Smooth muscle cell (in vitro differentiated cells): ENCODE data around the gene KDM6A. TPM values are rescaled to one million over a fixed set of nuclear protein-coding genes. Genes with fewer than 3 reads are reported as not detected.
A peak's percentile ranks its signal among the peaks of the same experiment; 100 is the strongest.

Experiments used
- DNase-seq: peaks from one replicate; lab custom pipeline; 2025; ENCODE audit not compliant: unreplicated experiment; lab: John Stamatoyannopoulos, UW
- H2AFZ ChIP-seq: fragments of 200-600 bp; sonication (generic); 2 replicates; pipeline ENCODE4 v1.6.0; 2016; ENCODE audit warnings: antibody characterized with exemption, low read depth, mild to moderate bottlenecking
- H3F3A ChIP-seq: fragments of 200-600 bp; sonication (generic); 2 replicates; pipeline ENCODE4 v1.6.0; 2017; ENCODE audit warnings: antibody characterized with exemption, low read depth
- H3K27ac ChIP-seq: fragments of 200-600 bp; sonication (generic); 2 replicates; pipeline ENCODE4 v1.5.1; 2016; ENCODE audit warnings: low read depth, mild to moderate bottlenecking
- H3K27me3 ChIP-seq: fragments of 200-600 bp; sonication (generic); 2 replicates; pipeline ENCODE4 v1.6.1; 2016; ENCODE audit warnings: low read depth, mild to moderate bottlenecking
- H3K36me3 ChIP-seq: fragments of 200-600 bp; sonication (generic); 2 replicates; pipeline ENCODE4 v1.5.1; 2016; ENCODE audit warnings: low read depth
- H3K4me1 ChIP-seq: fragments of 200-600 bp; sonication (generic); 2 replicates; pipeline ENCODE4 v1.5.1; 2016; ENCODE audit warnings: low read depth
- H3K4me2 ChIP-seq: fragments of 200-600 bp; sonication (generic); 2 replicates; pipeline ENCODE4 v1.6.0; 2016; ENCODE audit warnings: mild to moderate bottlenecking
- H3K4me3 ChIP-seq: fragments of 200-600 bp; sonication (generic); 2 replicates; pipeline ENCODE4 v1.5.1; 2016; ENCODE audit warnings: mild to moderate bottlenecking
- H3K79me2 ChIP-seq: fragments of 200-600 bp; sonication (generic); 2 replicates; pipeline ENCODE4 v1.6.0; 2016; ENCODE audit warnings: low read depth, mild to moderate bottlenecking
- H3K9ac ChIP-seq: fragments of 200-600 bp; sonication (generic); 2 replicates; pipeline ENCODE4 v1.6.0; 2016; ENCODE audit warnings: low read depth
- H3K9me3 ChIP-seq: fragments of 200-600 bp; sonication (generic); replicated peaks from 2 replicates; pipeline ENCODE4 v1.5.1; 2016; ENCODE audit warnings: low read depth
- H4K20me1 ChIP-seq: fragments of 200-600 bp; sonication (generic); 2 replicates; pipeline ENCODE4 v1.6.0; 2016; ENCODE audit warnings: low read depth
- CTCF ChIP-seq: fragments of 200-600 bp; sonication (generic); IDR thresholded peaks from 2 replicates; pipeline ENCODE4 v1.5.1; 2017; ENCODE audit warnings: borderline replicate concordance, mild to moderate bottlenecking, antibody characterized with exemption; ENCODE audit not compliant: insufficient read depth, poor library complexity, severe bottlenecking
- WGBS: methylation state at CpG from one replicate; pipeline ENCODE4 v1.1.7; 2016; ENCODE audit warnings: low lambda C conversion rate; 5-methylcytosine and 5-hydroxymethylcytosine counted together
- polyA plus RNA-seq: library from polyadenylated mRNA; unstranded; fragments of >200 nt; fragmentation: Nextera tagmentation; extraction: Ambion mirVana; gene quantifications from 2 replicates; pipeline ENCODE4 v1.2.1, GENCODE V29; 2016
- total RNA-seq: library from RNA; depleted of rRNA; stranded (reverse); fragments of >200 nt; gene quantifications from 2 replicates; pipeline ENCODE4 v1.2.3, GENCODE V29; 2014

The KDM6A gene
- total and polyA plus RNA-seq, 2 experiments from 2014 or later: 9.6 to 28.1 TPM

- H3K4me3 ChIP-seq: no peak overlapping the region
- H3K27ac ChIP-seq: peak overlapping the region; percentile 37
- 46% methylated on average over 3 of the region's 3 CpGs for WGBS
- peaks cover 26% of the 10 kb centered on the region for H4K20me1 ChIP-seq
- H3K4me1 ChIP-seq: no peaks in the 10 kb centered on the region
- no peak overlapping the region for H3K9ac ChIP-seq
- TF ChIP-seq CTCF: no peak
- no peak for DNase-seq
- no peaks in the 10 kb centered on the region for H3K36me3 ChIP-seq
- peaks cover 63% of the 10 kb centered on the region for H3K79me2 ChIP-seq
- H3K27me3 ChIP-seq: no peaks in the 10 kb centered on the region
- no peak overlapping the region for H2AFZ ChIP-seq
- H3K9me3 ChIP-seq: no peaks in the 10 kb centered on the region
- H3F3A ChIP-seq: no peaks in the 10 kb centered on the region
- no peak overlapping the region for H3K4me2 ChIP-seq
Measured at GRCh38 chrX:45009371-45010000, 136.5 kb downstream of the KDM6A start.

GRCh38 chrX:45011131-45011530, 138.1 kb downstream of the KDM6A start:
- Histone ChIP-seq H3K4me1 (no peaks in the 10 kb centered on the region), H3K9ac (no peak overlapping the region), H3K9me3 (peaks cover 3% of the 10 kb centered on the region), H3K27me3 (no peaks in the 10 kb centered on the region), H3K4me3 (no peak overlapping the region), H3K36me3 (no peaks in the 10 kb centered on the region), H3K79me2 (peaks cover 73% of the 10 kb centered on the region), H3K27ac (peak overlapping the region; percentile 37), H4K20me1 (peaks cover 36% of the 10 kb centered on the region), H3K4me2 (no peak overlapping the region), H2AFZ (no peak overlapping the region), H3F3A (no peaks in the 10 kb centered on the region)
- no peak for TF ChIP-seq CTCF
- no peak for DNase-seq

GRCh38 chrX:45011597-45011996, 138.6 kb downstream of the KDM6A start:
- no peak for DNase-seq
- H3F3A ChIP-seq: no peaks in the 10 kb centered on the region
- WGBS: 80% methylated on average over 1 of the region's 1 CpG
- H3K4me2 ChIP-seq: no peak overlapping the region
- H3K4me1 ChIP-seq: no peaks in the 10 kb centered on the region
- TF ChIP-seq CTCF: no peak
- H4K20me1 ChIP-seq: peaks cover 36% of the 10 kb centered on the region
- no peaks in the 10 kb centered on the region for H3K27me3 ChIP-seq
- peaks cover 77% of the 10 kb centered on the region for H3K79me2 ChIP-seq
- peak overlapping the region; percentile 37 for H3K27ac ChIP-seq
- no peak overlapping the region for H2AFZ ChIP-seq
- no peaks in the 10 kb centered on the region for H3K36me3 ChIP-seq
- H3K9ac ChIP-seq: no peak overlapping the region
- H3K9me3 ChIP-seq: peaks cover 3% of the 10 kb centered on the region
- no peak overlapping the region for H3K4me3 ChIP-seq

GRCh38 chrX:45017946-45018345, 145.0 kb downstream of the KDM6A start:
- Histone ChIP-seq H3K4me1 (no peaks in the 10 kb centered on the region), H3K4me2 (no peak overlapping the region), H3K36me3 (no peaks in the 10 kb centered on the region), H2AFZ (no peak overlapping the region), H4K20me1 (peaks cover 50% of the 10 kb centered on the region), H3K9ac (no peak overlapping the region), H3K9me3 (peaks cover 3% of the 10 kb centered on the region), H3K27me3 (no peaks in the 10 kb centered on the region), H3K79me2 (peaks cover 88% of the 10 kb centered on the region), H3K4me3 (no peak overlapping the region), H3F3A (no peaks in the 10 kb centered on the region), H3K27ac (no peak overlapping the region)
- 71% methylated on average over 3 of the region's 3 CpGs for whole genome bisulfite sequencing
- DNase-seq: no peak
- TF ChIP-seq CTCF: no peak
